CD4-positive, alpha-beta T cell treated with Interleukin-6 at 100 ng/mL for 8 hours (primary cell): Measurements from ENCODE around the gene NAGK.
"Not testable (repeated sequence)": the region's sequence is repeated elsewhere in the genome, so short reads cannot be mapped to it uniquely, and the experiment has no call there.

Experiments used
- DNase-seq: peaks from one replicate; pipeline ENCODE4 v3.0.0-alpha.2; 2020; ENCODE audit warnings: mixed read lengths, low spot score

NAGK gene

GRCh38 chr2:71068218-71069035 lies at the start of gene NAGK:
Gene NAGK (plus strand): TSS chr2:71068648. CDS start chr2:71068684, 36 bp downstream.
- DNase-seq, result peak; percentile 97

GRCh38 chr2:71019989-71020388 lies 48.5 kb upstream of the NAGK start:
- not testable (repeated sequence) for DNase-seq

GRCh38 chr2:71021394-71021793 lies 47.1 kb upstream of the NAGK start:
- DNase-seq, result not testable (repeated sequence)

DNA sequence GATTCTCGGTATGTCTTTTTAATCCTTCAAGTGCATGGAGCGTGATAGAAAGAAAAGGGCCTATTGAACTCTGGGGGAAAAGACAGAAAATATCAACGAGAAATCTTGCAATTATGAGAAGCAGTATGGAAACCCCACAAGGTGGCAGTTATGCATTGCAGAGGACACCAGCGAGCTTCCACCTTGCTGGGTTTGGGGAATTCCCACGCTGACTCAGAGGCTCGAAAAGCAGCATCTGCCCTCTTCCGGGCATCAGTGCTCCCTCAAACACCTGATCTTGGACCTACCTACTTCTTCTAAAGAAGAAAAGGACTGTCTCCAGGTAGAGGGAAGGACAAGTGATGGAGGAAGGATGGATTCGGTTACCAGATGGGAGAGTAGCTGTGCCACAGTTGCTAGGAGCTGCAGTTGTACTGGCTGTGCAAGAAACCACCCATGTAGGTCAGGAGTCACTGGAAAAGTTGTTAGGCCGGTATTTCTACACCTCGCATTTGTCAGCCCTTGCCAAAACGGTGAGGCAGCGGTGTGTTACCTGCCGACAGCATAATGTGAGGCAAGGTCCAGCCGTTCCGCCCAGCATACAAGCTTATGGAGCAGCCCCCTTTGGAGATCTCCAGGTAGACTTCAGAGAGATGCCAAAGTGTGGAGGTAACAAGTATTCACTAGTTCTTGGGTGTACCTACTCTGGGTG lies 44.8 kb upstream of the NAGK start:
- DNase-seq, result peak; percentile 53

DNA sequence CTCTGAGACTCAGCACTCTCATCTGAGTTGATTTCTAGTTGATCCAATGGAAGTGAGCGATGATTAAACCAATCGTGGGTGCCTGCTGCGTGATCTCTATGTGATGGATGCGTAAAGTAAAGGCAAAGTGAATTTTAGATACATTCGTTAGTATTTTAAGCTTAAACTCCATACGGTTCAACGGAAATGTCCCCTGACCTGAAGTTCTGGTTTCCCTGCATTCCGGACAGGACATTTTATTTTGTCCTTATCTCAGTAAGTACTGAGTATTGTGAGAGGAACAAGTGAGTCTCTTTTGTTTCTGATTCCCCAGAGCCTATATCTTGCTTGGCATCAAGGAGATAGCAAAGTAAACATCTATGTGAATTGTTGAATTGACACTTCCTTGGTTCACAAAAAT lies 32.2 kb upstream of the NAGK start:
- DNase-seq, result not testable (repeated sequence)

DNA sequence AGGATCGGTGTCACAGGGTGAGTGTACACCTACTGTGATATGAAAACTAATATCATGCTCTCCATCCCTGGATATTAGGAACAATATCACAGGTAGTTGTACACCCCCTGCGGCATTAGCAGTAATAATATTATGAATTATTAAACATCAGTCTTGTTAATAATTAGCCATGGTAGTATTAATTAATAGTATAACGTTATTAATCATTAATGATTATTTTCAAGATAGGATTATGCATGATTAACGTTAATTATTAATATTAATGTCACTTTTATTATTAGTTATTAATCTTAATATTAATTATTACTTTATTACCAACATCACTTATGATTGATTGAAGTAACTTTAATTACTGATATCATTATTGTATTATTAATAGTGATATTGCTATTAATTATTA lies 26.2 kb upstream of the NAGK start:
- DNase-seq, result no peak

DNA sequence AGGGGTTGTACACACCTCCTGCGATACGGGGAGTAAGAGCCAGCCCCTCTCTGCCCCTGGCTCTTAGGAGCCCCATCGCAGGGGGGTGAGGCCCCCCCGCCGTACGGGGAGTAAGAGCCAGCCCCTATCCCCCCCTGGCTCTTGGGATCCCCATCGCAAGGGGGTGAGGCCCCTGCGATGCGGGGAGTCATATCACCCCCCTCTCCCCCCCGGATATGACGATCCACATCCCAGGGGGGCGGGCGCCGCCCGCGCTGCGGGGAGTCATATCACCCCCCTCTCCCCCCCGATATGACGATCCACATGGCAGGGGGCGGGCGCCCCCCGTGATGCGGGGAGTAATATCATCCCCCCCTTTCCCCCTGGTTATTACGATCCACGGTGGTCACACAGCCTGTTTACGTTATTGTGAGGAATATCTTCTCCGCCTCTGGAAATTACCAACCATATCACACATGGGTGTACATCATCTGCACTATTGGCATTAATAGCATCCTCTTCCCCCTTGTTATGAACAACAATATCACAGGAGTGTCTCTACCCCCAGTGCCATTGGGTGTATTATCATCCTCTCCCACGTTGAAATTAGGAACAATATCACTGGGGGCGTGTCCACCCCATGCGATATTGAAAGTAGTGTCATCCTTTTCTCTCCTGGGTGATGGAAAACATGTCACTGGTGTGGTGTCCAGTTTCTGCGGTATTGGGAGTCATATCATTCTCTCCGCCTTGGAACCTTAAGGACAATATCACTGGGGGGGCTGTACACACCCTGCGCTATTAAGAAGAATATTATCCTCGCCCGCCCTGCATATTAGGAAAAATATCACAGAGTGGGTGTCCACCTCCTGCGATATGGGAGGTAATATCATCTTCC lies 24.7 kb upstream of the NAGK start:
- no peak for DNase-seq

DNA sequence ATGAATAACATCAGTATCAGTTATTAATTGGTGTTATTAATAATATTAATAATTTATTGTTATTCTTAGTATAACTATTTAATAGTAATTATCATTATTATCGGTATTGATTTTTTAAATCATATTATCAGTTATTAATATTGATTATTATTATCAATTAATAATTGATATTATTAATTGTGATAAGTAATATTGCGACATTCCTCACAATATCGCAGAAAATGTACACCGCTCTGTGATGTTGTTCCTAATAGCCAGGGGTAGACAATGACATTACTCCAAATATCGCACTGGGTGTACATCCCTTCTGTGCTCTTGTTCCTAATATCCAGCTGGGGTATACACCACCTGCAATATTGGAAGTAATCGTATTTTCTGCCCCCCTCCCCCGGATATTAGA lies 23.3 kb upstream of the NAGK start:
- no peak for DNase-seq

GRCh38 chr2:71045865-71046548 lies 22.4 kb upstream of the NAGK start:
- DNase-seq, result no peak

- DNase-seq, result no peak
Measured at GRCh38 chr2:71048096-71048495, 20.4 kb upstream of the NAGK start.

DNA sequence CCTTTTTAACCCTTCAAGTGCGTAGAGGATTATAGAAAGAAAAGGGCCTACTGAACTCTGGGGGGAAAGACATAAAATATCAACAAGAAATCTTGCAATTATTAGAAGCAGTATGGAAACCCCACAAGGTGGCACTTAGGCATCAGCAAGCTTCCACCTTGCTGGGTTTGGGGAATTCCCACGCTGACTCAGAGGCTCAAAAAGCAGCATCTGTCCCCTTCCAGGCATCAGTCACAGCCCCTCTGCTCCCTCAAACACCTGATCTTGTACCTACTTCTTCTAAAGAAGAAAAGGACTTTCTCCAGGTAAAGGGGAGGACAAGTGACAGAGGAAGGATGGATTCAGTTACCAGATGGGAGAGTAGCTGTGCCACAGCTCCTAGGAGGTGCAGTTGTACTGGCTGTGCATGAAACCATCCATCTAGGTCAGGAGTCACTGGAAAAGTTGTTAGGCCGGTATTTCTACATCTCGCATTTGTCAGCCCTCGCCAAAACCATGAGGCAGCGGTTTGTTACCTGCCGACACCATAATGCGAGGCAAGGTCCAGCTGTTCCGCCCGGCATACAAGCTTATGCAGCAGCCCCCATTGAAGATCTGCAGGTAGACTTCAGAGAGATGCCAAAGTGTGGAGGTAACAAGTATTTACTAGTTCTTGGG lies 18.6 kb upstream of the NAGK start:
- DNase-seq, result peak; percentile 44

GRCh38 chr2:71055206-71055740 lies 13.2 kb upstream of the NAGK start:
- not testable (repeated sequence) for DNase-seq

GRCh38 chr2:71060211-71060610 lies 8.2 kb upstream of the NAGK start:
- no peak for DNase-seq

DNA sequence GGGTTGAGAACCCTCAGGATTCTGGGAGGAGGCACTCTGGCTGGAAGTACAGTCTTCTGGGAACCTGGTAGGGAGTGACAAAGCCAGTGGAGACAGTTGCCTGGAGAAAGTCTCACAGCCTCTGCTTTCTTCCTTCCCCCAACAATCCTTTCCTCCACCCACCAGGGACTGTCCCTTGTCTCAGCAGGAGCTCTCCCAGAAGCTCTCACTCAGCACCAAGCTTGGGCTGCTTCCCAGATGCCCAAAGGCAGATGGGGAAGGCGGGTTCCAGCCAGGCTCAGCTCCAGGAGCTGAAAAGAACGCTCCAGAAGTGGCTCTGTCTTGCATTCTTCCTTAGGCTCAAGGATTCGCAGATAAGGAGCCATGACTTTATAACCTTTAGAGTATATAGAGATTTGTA lies 7.6 kb upstream of the NAGK start:
- no peak for DNase-seq

DNA sequence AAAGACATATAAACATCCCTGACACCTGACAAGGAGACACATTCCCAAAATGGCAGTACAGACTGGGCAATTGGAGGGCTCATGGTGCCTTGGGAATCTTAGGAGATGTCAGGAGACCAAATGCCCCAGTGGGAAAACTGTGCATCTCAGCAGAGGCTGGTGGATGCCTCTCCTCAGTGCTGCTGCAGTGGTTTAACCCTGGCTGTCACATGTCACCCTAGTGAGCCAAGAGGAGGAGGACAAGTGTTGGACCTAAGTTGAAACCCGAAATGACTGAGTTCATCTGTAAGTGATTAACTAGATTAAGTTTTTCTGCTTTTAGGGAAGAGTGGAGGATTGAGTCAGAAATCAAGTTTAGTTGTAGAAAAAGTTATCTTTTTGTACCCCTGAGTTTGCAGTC lies 5.2 kb upstream of the NAGK start:
- no peak for DNase-seq

DNA sequence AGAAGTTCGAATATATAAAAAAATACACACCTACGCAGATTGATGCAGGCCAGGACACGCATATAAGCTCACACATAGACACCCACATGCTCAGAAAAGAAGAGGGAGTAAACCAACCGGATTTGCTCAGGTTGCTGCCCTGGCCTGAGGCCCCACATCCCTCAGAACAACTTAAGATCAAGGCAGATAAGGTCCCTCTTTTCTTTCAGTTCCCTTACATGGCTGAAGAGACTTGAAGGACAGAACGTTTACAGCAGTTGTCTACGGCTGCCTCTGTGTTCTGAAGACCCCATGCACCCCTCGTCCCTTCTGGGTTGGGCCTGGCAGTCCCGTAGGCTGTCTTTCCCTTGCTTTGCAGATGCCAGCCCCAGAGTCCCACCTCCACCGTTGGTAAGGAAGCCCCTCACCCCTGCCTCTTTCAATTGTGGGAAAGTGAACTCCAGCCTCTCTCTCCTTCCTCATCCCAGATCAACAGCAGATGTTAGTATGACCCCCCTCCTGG lies 4.3 kb upstream of the NAGK start:
- no peak for DNase-seq

GRCh38 chr2:71064754-71065621 lies 3.5 kb upstream of the NAGK start:
- no peak for DNase-seq

GRCh38 chr2:71066856-71067255 lies 1.6 kb upstream of the NAGK start:
- DNase-seq, result no peak

DNA sequence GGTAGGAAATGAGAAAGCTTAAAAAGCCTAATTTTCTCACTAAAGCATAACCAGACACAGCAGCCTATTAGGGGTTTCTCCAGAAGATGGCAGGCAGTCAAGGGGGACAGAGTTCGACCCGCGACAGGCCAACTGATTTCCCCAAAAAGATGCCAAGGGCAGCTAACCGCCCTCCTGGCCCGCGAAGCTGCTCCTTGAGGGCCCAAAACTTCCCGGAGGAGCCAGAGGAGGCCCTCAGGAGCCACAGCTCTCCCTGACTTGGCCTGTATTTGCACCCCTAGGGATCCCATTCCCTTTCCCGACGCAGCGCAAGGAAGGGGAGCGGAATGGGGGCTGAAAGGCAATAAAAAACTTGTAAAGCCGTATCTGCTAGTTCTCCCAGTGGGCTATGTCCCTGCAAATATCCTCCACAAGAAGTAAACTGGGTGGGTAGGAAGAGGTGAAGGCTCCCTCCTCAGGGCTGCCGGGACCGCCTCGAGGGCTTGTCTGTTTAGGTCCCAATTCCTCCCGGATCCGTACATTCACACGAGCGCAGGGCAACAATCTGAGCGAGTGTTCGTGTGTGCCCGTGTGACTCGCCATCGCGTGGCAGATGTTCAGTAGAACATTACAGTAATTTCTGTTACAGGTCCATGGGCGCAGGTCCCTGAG lies 756 bp upstream of the NAGK start:
- DNase-seq, result no peak
